SK-N-MC (cell line): Measurements from ENCODE around the gene SLC4A11.

ENCODE experiments used
- EZH2 ChIP-seq: fragments of 200-600 bp; sonication (generic); IDR thresholded peaks from one replicate; pipeline ENCODE4 v1.6.1; 2017; ENCODE audit warnings: antibody characterized with exemption
- POLR2AphosphoS5 ChIP-seq: IDR thresholded peaks from 2 replicates; pipeline ENCODE4 v1.6.1; 2012; ENCODE audit warnings: mild to moderate bottlenecking, low read depth, low read length, borderline replicate concordance

GRCh38 chr20:3204124-3204794 is 34.7 kb downstream of the SLC4A11 start, which contains the start of gene DDRGK1:
- TF ChIP-seq EZH2 (no peak), POLR2AphosphoS5 (peak; percentile 97)
